Stromal cell of bone marrow (primary cell): ENCODE results near the gene PHF1.

ENCODE experiments used
- DNase-seq: peaks from one replicate; pipeline ENCODE4 v3.0.0-alpha.2; 2012; ENCODE audit warnings: low read depth

PHF1 gene

GRCh38 chr6:33454009-33454946 lies 43.5 kb downstream of the PHF1 start, which contains the start of gene ZBTB9:
Gene ZBTB9 (plus strand): TSS chr6:33454576. CDS start chr6:33455101, 525 bp downstream.
- DNase-seq: peak; percentile 93

- no peak for DNase-seq
Measured at GRCh38 chr6:33455051-33455450, 44.2 kb downstream of the PHF1 start.

DNA sequence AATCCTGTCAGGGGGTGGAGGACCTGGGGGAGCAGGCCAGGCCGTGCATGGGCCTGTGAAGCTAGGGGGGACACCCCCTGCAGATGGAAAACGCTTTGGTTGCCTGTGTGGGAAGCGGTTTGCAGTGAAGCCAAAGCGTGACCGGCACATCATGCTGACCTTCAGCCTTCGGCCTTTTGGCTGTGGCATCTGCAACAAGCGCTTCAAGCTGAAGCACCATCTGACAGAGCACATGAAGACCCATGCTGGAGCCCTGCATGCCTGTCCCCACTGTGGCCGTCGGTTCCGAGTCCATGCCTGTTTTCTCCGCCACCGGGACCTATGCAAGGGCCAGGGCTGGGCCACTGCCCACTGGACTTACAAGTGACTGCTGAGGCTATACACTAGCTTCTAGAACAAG lies 45.3 kb downstream of the PHF1 start:
- no peak for DNase-seq

- no peak for DNase-seq
Measured at GRCh38 chr6:33458676-33459075, 47.9 kb downstream of the PHF1 start.

DNA sequence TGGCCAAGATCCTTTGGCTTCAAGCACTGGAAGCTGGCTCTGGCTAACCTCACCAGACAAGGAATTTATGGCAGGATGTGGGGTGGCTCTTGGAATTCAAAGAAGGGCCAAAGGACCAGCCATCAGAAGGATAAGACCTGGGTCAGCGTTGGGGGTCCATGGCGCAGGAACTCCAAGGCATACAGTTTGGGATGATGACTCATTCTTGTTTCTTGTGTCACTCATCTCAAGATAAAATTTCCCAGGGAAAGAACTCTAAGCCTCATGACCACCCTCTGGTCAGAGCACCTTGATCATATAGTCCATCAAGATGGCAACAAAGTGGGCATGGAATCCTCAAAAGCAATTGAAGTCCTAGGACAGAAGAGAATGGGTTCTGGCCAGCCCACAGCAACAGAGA lies 48.4 kb downstream of the PHF1 start:
- no peak for DNase-seq
